HEK293 (cell line): ENCODE results near the gene SERF2.

Experiments used
- CTCF ChIP-seq: fragments of 450-650 bp; formaldehyde crosslinking; IDR thresholded peaks from 2 replicates; pipeline ENCODE4 v1.5.1; 2016; ENCODE audit warnings: missing biosample characterization, missing genetic modification characterization
- PBX3 ChIP-seq: sonication (generic); formaldehyde crosslinking; IDR thresholded peaks from 2 replicates; pipeline ENCODE4 v1.8.1; 2022; ENCODE audit warnings: mild to moderate bottlenecking, moderate library complexity, missing genetic modification reagents
- YY1 ChIP-seq: fragments of 450-650 bp; formaldehyde crosslinking; IDR thresholded peaks from 2 replicates; pipeline ENCODE4 v1.5.1; 2018; ENCODE audit warnings: missing biosample characterization, missing genetic modification characterization
- ZBTB7A ChIP-seq: fragments of 450-650 bp; formaldehyde crosslinking; IDR thresholded peaks from 2 replicates; pipeline ENCODE4 v1.5.1; 2016; ENCODE audit warnings: low read depth, missing biosample characterization, missing genetic modification characterization
- ZNF23 ChIP-seq: fragments of 450-650 bp; formaldehyde crosslinking; IDR thresholded peaks from 2 replicates; pipeline ENCODE4 v1.5.1; 2016; ENCODE audit warnings: missing biosample characterization, missing genetic modification characterization, borderline replicate concordance

DNA sequence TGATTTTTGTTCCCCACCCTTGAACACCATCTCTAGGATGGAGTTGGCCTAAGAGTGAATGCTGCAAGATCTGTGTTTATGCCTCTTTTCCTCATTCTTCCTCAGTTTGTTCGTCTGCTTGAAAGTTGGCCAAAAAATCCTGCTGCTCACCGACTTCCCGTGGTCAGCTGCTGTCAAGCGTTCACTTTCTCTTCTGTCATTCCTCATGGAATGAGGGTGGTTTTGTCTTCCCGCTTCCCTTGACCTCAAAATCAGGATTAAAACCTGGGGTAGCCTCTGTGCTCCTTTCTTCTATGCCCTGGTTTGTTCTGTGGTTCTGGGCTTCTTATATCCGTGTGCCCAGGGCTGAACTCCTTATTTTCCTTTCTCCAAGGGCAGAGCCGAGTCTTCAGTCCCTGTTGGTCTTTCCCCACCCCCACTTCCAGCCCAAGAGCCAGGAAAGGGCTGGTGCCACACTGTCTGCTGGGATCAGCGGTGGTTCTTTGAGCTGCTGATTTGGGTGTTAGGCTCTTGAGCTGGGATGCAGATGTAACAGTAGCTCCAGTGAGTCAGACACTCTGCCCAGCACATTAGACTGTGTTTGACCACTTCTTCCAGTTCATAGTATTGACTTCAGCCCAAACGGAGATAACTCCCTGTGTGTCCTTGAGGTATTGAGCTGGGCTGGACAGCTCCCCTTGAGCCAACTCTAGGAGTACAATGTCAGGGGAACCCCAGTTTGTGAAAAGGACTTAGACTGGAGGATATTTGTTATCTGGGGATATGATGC, 2.3 kb downstream of the SERF2 start:
- TF ChIP-seq CTCF (tag by site-specific recombination): no peak
- TF ChIP-seq ZBTB7A: no peak
- no peak for TF ChIP-seq PBX3 (CRISPR knock-in tag)
- no peak for TF ChIP-seq YY1 (tag by site-specific recombination)
- TF ChIP-seq ZNF23: no peak
